HG03066 (cell line): ENCODE results near the gene IFT122.
"Not testable (repeated sequence)": the region's sequence is repeated elsewhere in the genome, so short reads cannot be mapped to it uniquely, and the experiment has no call there.

Experiments used
- ATAC-seq: cut with Tn5 transposase; IDR thresholded peaks from one replicate; pipeline ENCODE4 v1.9.1; 2021; ENCODE audit warnings: low read depth; ENCODE audit not compliant: unreplicated experiment

Gene IFT122

GRCh38 chr3:129439817-129440617 lies at the start of gene IFT122, which contains the start of gene MBD4:
IFT122 (plus strand) TSS chr3:129440224; CDS start chr3:129440331, 107 bp downstream.
MBD4 (minus strand) TSS chr3:129439948; CDS start chr3:129439833, 115 bp downstream.
- peak; percentile 84 for ATAC-seq

GRCh38 chr3:129391583-129391982 lies 48.4 kb upstream of the IFT122 start:
- ATAC-seq = not testable (repeated sequence)

- ATAC-seq = not testable (repeated sequence)
These were observed 47.7 kb upstream of the IFT122 start for GRCh38 chr3:129392106-129392887.

GRCh38 chr3:129393271-129393670 lies 46.8 kb upstream of the IFT122 start:
- no peak for ATAC-seq

- not testable (repeated sequence) for ATAC-seq
These were observed 46.1 kb upstream of the IFT122 start for GRCh38 chr3:129393760-129394564.

GRCh38 chr3:129398803-129399144 lies 41.2 kb upstream of the IFT122 start:
- peak; percentile 21 for ATAC-seq

GRCh38 chr3:129399145-129399894 lies 40.7 kb upstream of the IFT122 start:
- ATAC-seq = peak; percentile 71

- ATAC-seq = no peak
These were observed 40.1 kb upstream of the IFT122 start for GRCh38 chr3:129399895-129400357.

- no peak for ATAC-seq
These were observed 37.8 kb upstream of the IFT122 start for GRCh38 chr3:129402210-129402609.

- ATAC-seq = no peak
These were observed 37.4 kb upstream of the IFT122 start for GRCh38 chr3:129402616-129403015.

- no peak for ATAC-seq
These were observed 36.6 kb upstream of the IFT122 start for GRCh38 chr3:129403450-129403849.

- no peak for ATAC-seq
These were observed 35.9 kb upstream of the IFT122 start for GRCh38 chr3:129404130-129404529.

- no peak for ATAC-seq
These were observed 35.4 kb upstream of the IFT122 start for GRCh38 chr3:129404610-129405009.

GRCh38 chr3:129409541-129409940 lies 30.5 kb upstream of the IFT122 start:
- no peak for ATAC-seq

GRCh38 chr3:129410971-129411370 lies 29.1 kb upstream of the IFT122 start:
- ATAC-seq = no peak

GRCh38 chr3:129412542-129413198 lies 27.4 kb upstream of the IFT122 start:
- ATAC-seq = no peak

- ATAC-seq = not testable (repeated sequence)
These were observed 26.8 kb upstream of the IFT122 start for GRCh38 chr3:129413238-129413637.

GRCh38 chr3:129413687-129414506 lies 26.1 kb upstream of the IFT122 start:
- peak; percentile 78 for ATAC-seq

- ATAC-seq = no peak
These were observed 24.6 kb upstream of the IFT122 start for GRCh38 chr3:129415378-129415777.
